DOHH2 (cell line): Measurements from ENCODE around the gene APAF1.

Experiments used
- H3F3A ChIP-seq: fragments of 200-600 bp; sonication (generic), shearing (Covaris generic); 2 replicates; pipeline ENCODE4 v1.6.0; 2016; ENCODE audit warnings: antibody characterized with exemption, mild to moderate bottlenecking; ENCODE audit not compliant: control insufficient read depth, insufficient read depth
- H3K27ac ChIP-seq: fragments of 200-600 bp; sonication (generic); 2 replicates; pipeline ENCODE4 v1.5.1; 2014; ENCODE audit warnings: low read depth, mild to moderate bottlenecking, low read length, moderate library complexity
- H3K27me3 ChIP-seq: fragments of 200-600 bp; sonication (generic); 2 replicates; pipeline ENCODE4 v1.6.1; 2014; ENCODE audit warnings: mild to moderate bottlenecking, low read length, mixed read lengths; ENCODE audit not compliant: control insufficient read depth
- H3K36me3 ChIP-seq: fragments of 200-600 bp; sonication (generic); 2 replicates; pipeline ENCODE4 v1.6.1; 2014; ENCODE audit warnings: mild to moderate bottlenecking, low read length, moderate library complexity, mixed read lengths; ENCODE audit not compliant: control insufficient read depth
- H3K4me1 ChIP-seq: fragments of 200-600 bp; sonication (generic); 2 replicates; pipeline ENCODE4 v1.6.1; 2014; ENCODE audit warnings: mild to moderate bottlenecking, low read length, mixed read lengths; ENCODE audit not compliant: control insufficient read depth
- H3K4me2 ChIP-seq: fragments of 200-600 bp; sonication (generic); 2 replicates; pipeline ENCODE4 v1.6.0; 2014; ENCODE audit warnings: mild to moderate bottlenecking, low read length, moderate library complexity
- H3K4me3 ChIP-seq: fragments of 200-600 bp; sonication (generic); 2 replicates; pipeline ENCODE4 v1.5.1; 2014; ENCODE audit warnings: mild to moderate bottlenecking, low read length, mixed read lengths
- H3K79me2 ChIP-seq: fragments of 200-600 bp; sonication (generic); 2 replicates; pipeline ENCODE4 v1.6.1; 2014; ENCODE audit warnings: mild to moderate bottlenecking, low read length, mixed read lengths; ENCODE audit not compliant: control insufficient read depth
- H3K9me2 ChIP-seq: fragments of 200-600 bp; sonication (generic); replicated peaks from 2 replicates; pipeline ENCODE4 v1.6.1; 2014; ENCODE audit warnings: mild to moderate bottlenecking, low read length, mixed read lengths; ENCODE audit not compliant: control insufficient read depth
- H3K9me3 ChIP-seq: fragments of 200-600 bp; sonication (generic); 2 replicates; pipeline ENCODE4 v1.6.1; 2014; ENCODE audit warnings: antibody characterized with exemption, low read length, mixed read lengths; ENCODE audit not compliant: control insufficient read depth, insufficient read depth
- H4K20me1 ChIP-seq: fragments of 200-600 bp; sonication (generic); 2 replicates; pipeline ENCODE4 v1.6.0; 2014; ENCODE audit warnings: low read depth, mild to moderate bottlenecking, antibody characterized with exemption, low read length, moderate library complexity; ENCODE audit not compliant: control insufficient read depth, insufficient read depth
- EZH2phosphoT487 ChIP-seq: fragments of 200-600 bp; sonication (generic); IDR thresholded peaks from 2 replicates; pipeline ENCODE4 v1.6.1; 2017; ENCODE audit warnings: borderline replicate concordance, mild to moderate bottlenecking, antibody characterized with exemption, low read length, moderate library complexity, mixed read lengths
- TF ChIP-seq, protein P1 (sequence below): fragments of 200-600 bp; sonication (generic); IDR thresholded peaks from one replicate; pipeline ENCODE4 v1.5.1; 2014; ENCODE audit warnings: antibody characterized with exemption, mild to moderate bottlenecking, low read depth, low read length; ENCODE audit not compliant: poor library complexity, severe bottlenecking

APAF1 gene

DNA sequence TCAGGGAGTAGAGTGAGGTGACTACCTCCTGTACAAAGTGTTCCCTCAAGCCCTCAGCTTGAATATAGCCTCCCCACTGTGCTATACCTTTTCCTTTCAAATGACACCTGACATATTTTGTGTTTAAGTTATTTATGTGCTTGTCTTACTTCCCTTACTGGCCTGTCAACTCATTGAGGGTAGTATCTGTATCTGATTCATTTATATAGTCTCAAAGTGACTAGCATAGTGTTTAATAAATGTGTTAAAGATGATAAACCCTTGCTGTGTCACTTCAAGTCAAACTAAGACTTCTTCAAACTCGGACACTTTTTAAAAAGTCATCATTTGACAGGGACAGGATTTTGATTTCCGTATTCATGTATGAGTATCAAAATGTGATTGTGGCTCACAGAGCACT lies 52.1 kb downstream of the APAF1 start:
- H3K27ac ChIP-seq = no peak overlapping the region
- H3K9me3 ChIP-seq = no peaks in the 10 kb centered on the region
- H3K4me2 ChIP-seq = no peak overlapping the region
- TF ChIP-seq, protein P1, sequence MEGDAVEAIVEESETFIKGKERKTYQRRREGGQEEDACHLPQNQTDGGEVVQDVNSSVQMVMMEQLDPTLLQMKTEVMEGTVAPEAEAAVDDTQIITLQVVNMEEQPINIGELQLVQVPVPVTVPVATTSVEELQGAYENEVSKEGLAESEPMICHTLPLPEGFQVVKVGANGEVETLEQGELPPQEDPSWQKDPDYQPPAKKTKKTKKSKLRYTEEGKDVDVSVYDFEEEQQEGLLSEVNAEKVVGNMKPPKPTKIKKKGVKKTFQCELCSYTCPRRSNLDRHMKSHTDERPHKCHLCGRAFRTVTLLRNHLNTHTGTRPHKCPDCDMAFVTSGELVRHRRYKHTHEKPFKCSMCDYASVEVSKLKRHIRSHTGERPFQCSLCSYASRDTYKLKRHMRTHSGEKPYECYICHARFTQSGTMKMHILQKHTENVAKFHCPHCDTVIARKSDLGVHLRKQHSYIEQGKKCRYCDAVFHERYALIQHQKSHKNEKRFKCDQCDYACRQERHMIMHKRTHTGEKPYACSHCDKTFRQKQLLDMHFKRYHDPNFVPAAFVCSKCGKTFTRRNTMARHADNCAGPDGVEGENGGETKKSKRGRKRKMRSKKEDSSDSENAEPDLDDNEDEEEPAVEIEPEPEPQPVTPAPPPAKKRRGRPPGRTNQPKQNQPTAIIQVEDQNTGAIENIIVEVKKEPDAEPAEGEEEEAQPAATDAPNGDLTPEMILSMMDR = no peak
- no peak for TF ChIP-seq EZH2phosphoT487
- H3K4me1 ChIP-seq = peaks cover 4% of the 10 kb centered on the region; the same call in 1 of the 2 replicates
- H4K20me1 ChIP-seq = no peaks in the 10 kb centered on the region
- H3K27me3 ChIP-seq = no peaks in the 10 kb centered on the region
- H3F3A ChIP-seq = no peaks in the 10 kb centered on the region
- no peaks in the 10 kb centered on the region for H3K9me2 ChIP-seq
- H3K79me2 ChIP-seq = no peaks in the 10 kb centered on the region
- peaks cover 30% of the 10 kb centered on the region for H3K36me3 ChIP-seq
- no peak overlapping the region for H3K4me3 ChIP-seq

- no peaks in the 10 kb centered on the region for H3K79me2 ChIP-seq
- H3K27ac ChIP-seq = no peak overlapping the region
- no peaks in the 10 kb centered on the region for H3F3A ChIP-seq
- H3K27me3 ChIP-seq = no peaks in the 10 kb centered on the region
- H3K4me3 ChIP-seq = no peak overlapping the region
- peaks cover 4% of the 10 kb centered on the region; the same call in 1 of the 2 replicates for H3K4me1 ChIP-seq
- H3K4me2 ChIP-seq = no peak overlapping the region
- no peak for TF ChIP-seq EZH2phosphoT487
- TF ChIP-seq, protein P1 = peak; percentile 74
- no peaks in the 10 kb centered on the region for H3K9me2 ChIP-seq
- peaks cover 28% of the 10 kb centered on the region for H3K36me3 ChIP-seq
- no peaks in the 10 kb centered on the region for H3K9me3 ChIP-seq
- H4K20me1 ChIP-seq = no peaks in the 10 kb centered on the region
These were observed 53.7 kb downstream of the APAF1 start for GRCh38 chr12:98698603-98699463.

DNA sequence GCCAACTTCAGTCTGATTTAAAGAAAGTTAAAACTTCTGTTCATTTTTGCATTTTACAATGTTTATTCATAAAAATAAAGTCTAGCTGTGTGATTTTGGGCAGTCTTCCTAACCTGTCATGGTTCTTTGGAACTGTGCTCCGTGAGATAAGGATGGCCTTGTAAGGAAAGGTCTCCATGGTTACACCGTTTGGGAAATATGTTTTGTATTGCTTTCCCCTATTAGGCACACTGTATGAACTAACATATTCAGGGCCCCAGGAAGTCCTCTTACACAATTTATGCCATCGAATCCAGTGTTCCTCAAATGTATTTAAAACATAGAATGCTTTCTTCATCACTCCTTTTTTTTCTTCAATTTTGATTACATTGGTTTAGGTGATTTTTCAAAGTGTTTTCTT lies 54.5 kb downstream of the APAF1 start:
- H3K27me3 ChIP-seq = no peaks in the 10 kb centered on the region
- TF ChIP-seq EZH2phosphoT487 = no peak
- TF ChIP-seq, protein P1 = no peak
- H3K4me1 ChIP-seq = peaks cover 4% of the 10 kb centered on the region; the same call in 1 of the 2 replicates
- no peaks in the 10 kb centered on the region for H3F3A ChIP-seq
- no peaks in the 10 kb centered on the region for H3K79me2 ChIP-seq
- H3K27ac ChIP-seq = no peak overlapping the region
- H3K9me3 ChIP-seq = no peaks in the 10 kb centered on the region
- H4K20me1 ChIP-seq = no peaks in the 10 kb centered on the region
- H3K36me3 ChIP-seq = peaks cover 28% of the 10 kb centered on the region
- no peak overlapping the region for H3K4me2 ChIP-seq
- no peak overlapping the region for H3K4me3 ChIP-seq
- H3K9me2 ChIP-seq = no peaks in the 10 kb centered on the region
